H9 (cell line): ENCODE results near the gene RLN3. TPM values are rescaled to one million over a fixed set of nuclear protein-coding genes. Genes with fewer than 3 reads are reported as not detected.

Experiments used
- DNase-seq: peaks from one replicate; pipeline ENCODE4 v3.0.0-alpha.2; 2017
- H2AFZ ChIP-seq: one replicate; pipeline ENCODE4 v1.6.1; 2013; ENCODE audit warnings: mild to moderate bottlenecking, low read length, control low read depth, moderate library complexity
- H2AK5ac ChIP-seq: 2 replicates; pipeline ENCODE4 v1.6.1; 2013; ENCODE audit warnings: low read length, control low read depth, mixed read lengths; ENCODE audit not compliant: insufficient read length
- H2BK120ac ChIP-seq: one replicate; pipeline ENCODE4 v1.6.1; 2013; ENCODE audit warnings: low read depth, mild to moderate bottlenecking, low read length, control low read depth, inconsistent platforms; ENCODE audit not compliant: poor library complexity, severe bottlenecking
- H2BK12ac ChIP-seq: 2 replicates; pipeline ENCODE4 v1.6.1; 2013; ENCODE audit warnings: low read length, control low read depth, mixed read lengths, low read depth; ENCODE audit not compliant: insufficient read length
- H2BK15ac ChIP-seq: 2 replicates; pipeline ENCODE4 v1.6.1; 2013; ENCODE audit warnings: low read depth, low read length, control low read depth
- H2BK20ac ChIP-seq: one replicate; pipeline ENCODE4 v1.6.1; 2013; ENCODE audit warnings: low read depth, mild to moderate bottlenecking, low read length, control low read depth, inconsistent platforms; ENCODE audit not compliant: poor library complexity, severe bottlenecking
- H2BK5ac ChIP-seq: 2 replicates; pipeline ENCODE4 v1.6.1; 2013; ENCODE audit warnings: low read length, control low read depth, mixed read lengths; ENCODE audit not compliant: insufficient read length
- H3K14ac ChIP-seq: 2 replicates; pipeline ENCODE4 v1.6.1; 2013; ENCODE audit warnings: low read length, control low read depth; ENCODE audit not compliant: insufficient read depth
- H3K18ac ChIP-seq: 2 replicates; pipeline ENCODE4 v1.6.1; 2013; ENCODE audit warnings: low read depth, mild to moderate bottlenecking, mixed read lengths, low read length, control low read depth; ENCODE audit not compliant: insufficient read length
- H3K23ac ChIP-seq: 2 replicates; pipeline ENCODE4 v1.6.1; 2013; ENCODE audit warnings: low read length, control low read depth, mixed read lengths, low read depth; ENCODE audit not compliant: insufficient read length
- H3K23me2 ChIP-seq: 2 replicates; pipeline ENCODE4 v1.6.1; 2013; ENCODE audit warnings: low read depth, mild to moderate bottlenecking, mixed read lengths, low read length, control low read depth; ENCODE audit not compliant: insufficient read length, poor library complexity, severe bottlenecking
- H3K27ac ChIP-seq: 2 replicates; pipeline ENCODE4 v1.5.1; 2013; ENCODE audit warnings: low read length, control low read depth, mixed read lengths, low read depth; ENCODE audit not compliant: insufficient read length
- H3K27me3 ChIP-seq: 2 replicates; pipeline ENCODE4 v1.6.1; 2013; ENCODE audit warnings: low read length, control low read depth, inconsistent platforms; ENCODE audit not compliant: insufficient read depth
- H3K4ac ChIP-seq: 2 replicates; pipeline ENCODE4 v1.6.1; 2013; ENCODE audit warnings: low read depth, mild to moderate bottlenecking, control low read depth, inconsistent platforms, low read length, moderate library complexity
- H3K4me1 ChIP-seq: 2 replicates; pipeline ENCODE4 v1.6.1; 2013; ENCODE audit warnings: low read length, control low read depth, inconsistent platforms; ENCODE audit not compliant: insufficient read depth
- H3K4me2 ChIP-seq: 2 replicates; pipeline ENCODE4 v1.6.1; 2013; ENCODE audit warnings: low read length, control low read depth, mixed read lengths; ENCODE audit not compliant: insufficient read length, insufficient read depth
- H3K56ac ChIP-seq: 2 replicates; pipeline ENCODE4 v1.6.1; 2013; ENCODE audit warnings: low read depth, mild to moderate bottlenecking, mixed read lengths, low read length, control low read depth; ENCODE audit not compliant: insufficient read length
- H3K79me1 ChIP-seq: 2 replicates; pipeline ENCODE4 v1.6.1; 2013; ENCODE audit warnings: low read depth, mild to moderate bottlenecking, moderate library complexity, low read length, control low read depth, inconsistent platforms; ENCODE audit not compliant: insufficient read depth, poor library complexity, severe bottlenecking
- H3K79me2 ChIP-seq: 2 replicates; pipeline ENCODE4 v1.6.1; 2013; ENCODE audit warnings: low read length, control low read depth, inconsistent platforms; ENCODE audit not compliant: insufficient read depth
- H3K9ac ChIP-seq: 2 replicates; pipeline ENCODE4 v1.6.1; 2013; ENCODE audit warnings: low read length, control low read depth, mixed read lengths; ENCODE audit not compliant: insufficient read length; ENCODE audit errors: extremely low read depth
- H3K9me3 ChIP-seq: one replicate; pipeline ENCODE4 v1.6.1; 2013; ENCODE audit warnings: low read depth, low read length, inconsistent platforms; ENCODE audit not compliant: control insufficient read depth
- H3T11ph ChIP-seq: one replicate; pipeline ENCODE4 v1.6.1; 2013; ENCODE audit warnings: mild to moderate bottlenecking, low read length, control low read depth, inconsistent platforms
- H4K20me1 ChIP-seq: one replicate; pipeline ENCODE4 v1.6.1; 2013; ENCODE audit not compliant: control insufficient read depth, insufficient read length, insufficient read depth
- H4K5ac ChIP-seq: 2 replicates; pipeline ENCODE4 v1.6.1; 2013; ENCODE audit warnings: low read depth, mild to moderate bottlenecking, mixed read lengths, low read length, control low read depth; ENCODE audit not compliant: insufficient read length
- H4K8ac ChIP-seq: replicated peaks from 2 replicates; pipeline ENCODE4 v1.6.1; 2013; ENCODE audit warnings: low read length, control low read depth, mixed read lengths, low read depth; ENCODE audit not compliant: insufficient read length
- H4K91ac ChIP-seq: 2 replicates; pipeline ENCODE4 v1.6.1; 2013; ENCODE audit warnings: low read depth, mild to moderate bottlenecking, moderate library complexity, mixed read lengths, low read length, control low read depth; ENCODE audit not compliant: insufficient read length
- H3K27ac Mint-ChIP-seq, 3 experiments: 2 replicates in 2 of 3; 3 replicates in 1 of 3; pipeline ENCODE4 v1.8.0; 2020 to 2021; ENCODE audit warnings: mixed read lengths in 3 of 3, mild to moderate bottlenecking in 1 of 3, moderate library complexity in 1 of 3
- H3K27me3 Mint-ChIP-seq: 2 replicates; pipeline ENCODE4 v1.8.0; 2021; ENCODE audit warnings: low read depth, mild to moderate bottlenecking, moderate library complexity, mixed read lengths
- H3K36me3 Mint-ChIP-seq, 3 experiments: 2 replicates in 2 of 3; 3 replicates in 1 of 3; pipeline ENCODE4 v1.8.0; 2020 to 2021; ENCODE audit warnings: low read depth in 3 of 3, mixed read lengths in 3 of 3; ENCODE audit not compliant: insufficient read depth in 1 of 3
- H3K4me1 Mint-ChIP-seq, 2 experiments: 2 replicates each; pipeline ENCODE4 v1.8.0; 2020; ENCODE audit warnings: mixed read lengths in 2 of 2
- H3K4me3 Mint-ChIP-seq, 2 experiments: 2 replicates in 1 of 2; 3 replicates in 1 of 2; pipeline ENCODE4 v1.8.0; 2020 to 2021; ENCODE audit warnings: mild to moderate bottlenecking in 2 of 2, mixed read lengths in 2 of 2, moderate library complexity in 1 of 2
- H3K9me3 Mint-ChIP-seq, 2 experiments: 2 replicates in 1 of 2; 3 replicates in 1 of 2; pipeline ENCODE4 v1.8.0; 2020; ENCODE audit warnings: mild to moderate bottlenecking in 2 of 2, mixed read lengths in 2 of 2, moderate library complexity in 1 of 2
- WGBS: extraction: QIAGEN DNeasy Blood & Tissue Kit; methylation state at CpG from one replicate; pipeline ENCODE4 v1.1.7; 2013; ENCODE audit warnings: missing lambda C conversion rate, low lambda C conversion rate, mixed read lengths; ENCODE audit not compliant: insufficient read length; ENCODE audit errors: extremely low coverage; 5-methylcytosine and 5-hydroxymethylcytosine counted together
- total RNA-seq: library from RNA; stranded (reverse); gene quantifications from 2 replicates; pipeline ENCODE4 v1.2.1, GENCODE V29; 2021
- TF ChIP-seq, protein P1 (sequence below): fragments of 200-600 bp; sonication (generic); conservative IDR thresholded peaks from 3 replicates; pipeline ENCODE4 v1.8.0; 2021; ENCODE audit warnings: antibody characterized with exemption, mild to moderate bottlenecking

Gene RLN3
- total RNA-seq, 1 experiment from 2014 or later = not detected

DNA sequence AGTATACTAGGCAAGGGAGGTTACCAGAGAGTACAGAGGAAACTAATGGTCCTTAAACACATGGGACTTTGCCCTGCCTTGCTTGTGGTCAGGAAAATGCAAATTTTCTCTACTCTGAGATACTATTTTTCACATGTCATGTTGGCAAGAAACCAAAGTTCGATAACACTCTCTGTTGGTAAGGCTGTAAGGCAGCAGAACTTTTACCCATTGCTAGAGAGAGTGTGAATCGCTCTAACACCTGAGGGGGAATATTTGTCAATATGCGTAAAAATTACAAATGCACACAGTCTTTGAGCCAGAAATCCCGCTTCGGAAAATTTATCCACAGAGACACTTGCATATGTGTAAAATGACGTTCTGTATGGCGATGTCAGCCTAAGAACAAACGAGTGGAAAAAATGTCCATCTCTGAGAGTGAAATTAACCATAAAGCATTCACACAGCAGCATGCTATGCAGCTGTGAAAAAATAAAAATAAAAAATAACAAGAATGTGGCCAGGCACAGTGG is 12.4 kb upstream of the RLN3 start:
- Histone ChIP-seq H3K9me3 (no peaks in the 10 kb centered on the region), H3K4me1 (no peaks in the 10 kb centered on the region), H2BK12ac (no peak overlapping the region), H3K18ac (no peak overlapping the region), H3T11ph (no peak overlapping the region), H3K27ac (no peak overlapping the region), H2BK15ac (no peak overlapping the region), H3K79me1 (no peaks in the 10 kb centered on the region), H4K20me1 (no peaks in the 10 kb centered on the region), H3K4ac (no peak overlapping the region), H3K23me2 (no peaks in the 10 kb centered on the region), H2BK5ac (no peak overlapping the region), H3K23ac (no peak overlapping the region), H4K91ac (no peak overlapping the region), H2BK20ac (no peak overlapping the region), H2BK120ac (no peak overlapping the region), H3K79me2 (no peaks in the 10 kb centered on the region), H3K14ac (no peak overlapping the region), H4K5ac (no peak overlapping the region), H3K27me3 (no peaks in the 10 kb centered on the region), H3K9ac (no peak overlapping the region), H2AK5ac (no peak overlapping the region), H3K56ac (no peak overlapping the region), H3K4me2 (no peak overlapping the region), H2AFZ (no peak overlapping the region), H4K8ac (no peak overlapping the region)
- no peaks in the 10 kb centered on the region for H3K4me1 Mint-ChIP-seq
- TF ChIP-seq, protein P1, sequence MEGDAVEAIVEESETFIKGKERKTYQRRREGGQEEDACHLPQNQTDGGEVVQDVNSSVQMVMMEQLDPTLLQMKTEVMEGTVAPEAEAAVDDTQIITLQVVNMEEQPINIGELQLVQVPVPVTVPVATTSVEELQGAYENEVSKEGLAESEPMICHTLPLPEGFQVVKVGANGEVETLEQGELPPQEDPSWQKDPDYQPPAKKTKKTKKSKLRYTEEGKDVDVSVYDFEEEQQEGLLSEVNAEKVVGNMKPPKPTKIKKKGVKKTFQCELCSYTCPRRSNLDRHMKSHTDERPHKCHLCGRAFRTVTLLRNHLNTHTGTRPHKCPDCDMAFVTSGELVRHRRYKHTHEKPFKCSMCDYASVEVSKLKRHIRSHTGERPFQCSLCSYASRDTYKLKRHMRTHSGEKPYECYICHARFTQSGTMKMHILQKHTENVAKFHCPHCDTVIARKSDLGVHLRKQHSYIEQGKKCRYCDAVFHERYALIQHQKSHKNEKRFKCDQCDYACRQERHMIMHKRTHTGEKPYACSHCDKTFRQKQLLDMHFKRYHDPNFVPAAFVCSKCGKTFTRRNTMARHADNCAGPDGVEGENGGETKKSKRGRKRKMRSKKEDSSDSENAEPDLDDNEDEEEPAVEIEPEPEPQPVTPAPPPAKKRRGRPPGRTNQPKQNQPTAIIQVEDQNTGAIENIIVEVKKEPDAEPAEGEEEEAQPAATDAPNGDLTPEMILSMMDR = no peak
- no peak overlapping the region for H3K27ac Mint-ChIP-seq
- no peak overlapping the region for H3K4me3 Mint-ChIP-seq
- peaks cover 1% of the 10 kb centered on the region; the same call in 1 of the 2 replicates for H3K27me3 Mint-ChIP-seq
- no peak for DNase-seq
- no peaks in the 10 kb centered on the region; a peak in 1 of 5 replicates for H3K9me3 Mint-ChIP-seq
- no CpG with 5 or more reads among the region's 8 CpGs for WGBS
- no peaks in the 10 kb centered on the region for H3K36me3 Mint-ChIP-seq
